ENCODE data around the gene NCAPG. TPM values are rescaled to one million over a fixed set of nuclear protein-coding genes. Genes with fewer than 3 reads are reported as not detected.

The NCAPG gene
- polyA plus RNA-seq, 1 donor from 2014 or later = 3.1 TPM

- H3K9me2 ChIP-seq (ENCODE audit: insufficient read depth, low read length) = no peaks in the 10 kb centered on the region
- no peaks in the 10 kb centered on the region for H4K20me1 ChIP-seq (ENCODE audit: insufficient read depth)
- H3K4me2 ChIP-seq (ENCODE audit: low read length) = no peak overlapping the region
- no peak overlapping the region for H2AFZ ChIP-seq (ENCODE audit: low read depth, low read length)
- H3K9ac ChIP-seq (ENCODE audit: low read length) = no peak overlapping the region
- no peaks in the 10 kb centered on the region for H3K79me2 ChIP-seq (replicated peaks; ENCODE audit: insufficient read depth, low read length)
- H3K4me3 ChIP-seq (ENCODE audit: low read length) = no peak overlapping the region
- no peaks in the 10 kb centered on the region for H3K27me3 ChIP-seq (ENCODE audit: insufficient read depth, low read depth, low read length)
- H3F3A ChIP-seq (ENCODE audit: insufficient read depth, low read length, poor library complexity, severe bottlenecking) = no peaks in the 10 kb centered on the region
- TF ChIP-seq CTCF (IDR thresholded peaks at IDR 0.05; ENCODE audit: poor library complexity, severe bottlenecking) (no peak), SMC3 (conservative IDR thresholded peaks at IDR 0.05; ENCODE audit: poor library complexity) (no peak), RAD21 (conservative IDR thresholded peaks at IDR 0.05) (no peak)
- H3K9me3 ChIP-seq (ENCODE audit: low read length) = no peaks in the 10 kb centered on the region
- no peak overlapping the region for H3K27ac ChIP-seq (ENCODE audit: low read length)
- H3K36me3 ChIP-seq (ENCODE audit: insufficient read depth, low read length) = no peaks in the 10 kb centered on the region
Measured at GRCh38 chr4:17894421-17894820, 83.6 kb downstream of the NCAPG start.

Other genes with a start within 250 kb of the NCAPG start
- gene LAP3, start 233.8 kb upstream of the NCAPG start, polyA plus RNA-seq = 36.9 and 38.2 TPM in 2 replicates
- 31.8 and 33.7 TPM in 2 replicates for gene MED28, start 196.3 kb upstream of the NCAPG start, polyA plus RNA-seq
- 0.10 TPM in 1 of 2 replicates, not detected in the other for gene FAM184B, start 29.4 kb upstream of the NCAPG start, polyA plus RNA-seq
- gene DCAF16, start 222 bp upstream of the NCAPG start, polyA plus RNA-seq = 38.0 and 41.3 TPM in 2 replicates
- 32.0 and 49.0 TPM in 2 replicates for gene LCORL, start 210.8 kb downstream of the NCAPG start, polyA plus RNA-seq

All from neural cell (in vitro differentiated cells).